HG03280 (cell line): ENCODE data around the gene THRB.

Source experiments
- ATAC-seq: cut with Tn5 transposase; IDR thresholded peaks from one replicate; pipeline ENCODE4 v1.9.1; 2021; ENCODE audit warnings: mild to moderate bottlenecking, moderate library complexity; ENCODE audit not compliant: unreplicated experiment

The THRB gene

GRCh38 chr3:24156466-24156865 lies 338.2 kb downstream of the THRB start:
- no peak for ATAC-seq

- ATAC-seq, result no peak
Observed at GRCh38 chr3:24155276-24155675, 339.4 kb downstream of the THRB start.

GRCh38 chr3:24154781-24155180 lies 339.9 kb downstream of the THRB start:
- ATAC-seq, result peak; percentile 2

GRCh38 chr3:24154013-24154695 lies 340.5 kb downstream of the THRB start:
- peak; percentile 82 for ATAC-seq

GRCh38 chr3:24151594-24151993 lies 343.1 kb downstream of the THRB start:
- no peak for ATAC-seq

- ATAC-seq, result no peak
Observed at GRCh38 chr3:24149032-24149431, 345.6 kb downstream of the THRB start.

GRCh38 chr3:24145981-24146822 lies 348.4 kb downstream of the THRB start:
- ATAC-seq, result no peak

- no peak for ATAC-seq
Observed at GRCh38 chr3:24145481-24145880, 349.2 kb downstream of the THRB start.

GRCh38 chr3:24142127-24142526 lies 352.5 kb downstream of the THRB start:
- ATAC-seq, result no peak

- ATAC-seq, result no peak
Observed at GRCh38 chr3:24141548-24141947, 353.1 kb downstream of the THRB start.

- no peak for ATAC-seq
Observed at GRCh38 chr3:24139463-24140412, 354.9 kb downstream of the THRB start.

- no peak for ATAC-seq
Observed at GRCh38 chr3:24138876-24139256, 355.8 kb downstream of the THRB start.

GRCh38 chr3:24137958-24138875 lies 356.4 kb downstream of the THRB start:
- ATAC-seq, result no peak

- ATAC-seq, result no peak
Observed at GRCh38 chr3:24137334-24137733, 357.3 kb downstream of the THRB start.

- ATAC-seq, result no peak
Observed at GRCh38 chr3:24136624-24137310, 357.9 kb downstream of the THRB start.

GRCh38 chr3:24135280-24135679 lies 359.4 kb downstream of the THRB start:
- ATAC-seq, result no peak

GRCh38 chr3:24133942-24134341 lies 360.7 kb downstream of the THRB start:
- ATAC-seq, result no peak

GRCh38 chr3:24133436-24133835 lies 361.2 kb downstream of the THRB start:
- ATAC-seq, result no peak

GRCh38 chr3:24129549-24129948 lies 365.1 kb downstream of the THRB start:
- no peak for ATAC-seq
